ENCODE data around the gene DIPK1A.
"Not testable (repeated sequence)": the region's sequence is repeated elsewhere in the genome, so short reads cannot be mapped to it uniquely, and the experiment has no call there.

DIPK1A gene

GRCh38 chr1:92975551-92976232 is 14.4 kb upstream of the DIPK1A start:
- no peak for TF ChIP-seq CTCF (IDR thresholded peaks at IDR 0.05)
- TF ChIP-seq ZFX (IDR thresholded peaks at IDR 0.05; ENCODE audit: borderline replicate concordance), result no peak
- H3K27ac ChIP-seq, result no peak overlapping the region

GRCh38 chr1:92974112-92974511 is 12.8 kb upstream of the DIPK1A start:
- H3K27ac ChIP-seq, result not testable (repeated sequence)

GRCh38 chr1:92973203-92973897 is 12.1 kb upstream of the DIPK1A start:
- no peak overlapping the region for H3K27ac ChIP-seq

GRCh38 chr1:92972409-92973129 is 11.3 kb upstream of the DIPK1A start:
- H3K27ac ChIP-seq, result no peak overlapping the region
- no peak for TF ChIP-seq ZFX (IDR thresholded peaks at IDR 0.05; ENCODE audit: borderline replicate concordance)
- TF ChIP-seq CTCF (IDR thresholded peaks at IDR 0.05), result no peak

More at GRCh38 chr1:92973203-92973897, 12.1 kb upstream of the DIPK1A start:
- TF ChIP-seq ZFX (IDR thresholded peaks at IDR 0.05; ENCODE audit: borderline replicate concordance), result no peak
- TF ChIP-seq CTCF (IDR thresholded peaks at IDR 0.05), result no peak

GRCh38 chr1:92971932-92972331 is 10.7 kb upstream of the DIPK1A start:
- H3K27ac ChIP-seq, result not testable (repeated sequence)

DNA sequence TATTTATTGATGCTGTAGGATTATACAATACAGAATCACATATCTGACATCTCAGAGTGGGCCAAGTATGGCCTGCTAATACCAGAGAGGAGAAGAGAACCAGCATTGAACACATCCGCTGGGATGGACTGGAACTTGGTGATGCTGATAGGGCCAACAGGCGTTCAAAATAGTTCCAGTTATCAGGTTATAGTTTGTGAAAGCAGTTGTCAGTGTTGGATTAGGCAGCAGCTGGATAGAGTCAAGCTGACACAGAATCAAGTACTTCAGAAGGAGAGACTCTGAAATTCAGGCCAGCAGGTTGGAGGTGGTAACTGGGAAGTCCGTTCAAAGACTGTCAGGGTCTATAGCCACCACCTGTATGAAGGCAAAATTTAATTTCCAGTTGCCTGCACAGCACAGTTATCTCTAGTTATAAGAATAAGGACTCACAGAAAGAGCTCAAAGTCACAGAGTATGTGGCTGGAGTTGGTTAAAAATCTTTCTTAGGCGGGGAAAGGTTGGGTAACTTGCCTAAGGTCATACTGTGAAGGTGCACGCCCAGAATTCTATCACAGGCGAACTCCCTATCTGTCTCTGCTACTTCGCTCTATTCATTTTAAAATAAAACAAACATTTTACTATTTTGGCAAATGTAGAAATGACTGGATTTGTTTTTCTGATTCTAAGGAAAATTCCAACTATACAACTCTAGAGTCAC is 9.9 kb upstream of the DIPK1A start:
- no peak for TF ChIP-seq ZFX (IDR thresholded peaks at IDR 0.05; ENCODE audit: borderline replicate concordance)
- no peak for TF ChIP-seq CTCF (IDR thresholded peaks at IDR 0.05)
- no peak overlapping the region for H3K27ac ChIP-seq

DNA sequence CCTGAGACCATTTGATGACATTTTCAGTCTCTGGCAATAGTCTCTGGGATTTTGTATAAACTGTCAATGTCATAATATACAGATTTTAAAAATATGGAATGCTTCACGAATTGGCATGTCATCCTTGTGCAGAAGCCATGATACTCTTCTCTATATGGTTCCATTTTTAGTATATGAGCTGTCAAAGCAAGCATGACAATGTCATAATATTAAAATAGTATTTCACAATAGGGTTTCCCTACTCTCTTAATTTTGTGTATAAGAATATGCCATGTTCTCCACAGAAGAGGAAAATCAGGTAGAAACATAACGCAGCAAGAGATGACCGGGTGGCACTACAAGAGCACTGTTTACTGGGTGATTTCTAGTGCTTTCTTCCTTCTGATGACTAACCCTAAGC is 8.3 kb upstream of the DIPK1A start:
- no peak overlapping the region for H3K27ac ChIP-seq
- no peak for TF ChIP-seq CTCF (IDR thresholded peaks at IDR 0.05)
- no peak for TF ChIP-seq ZFX (IDR thresholded peaks at IDR 0.05; ENCODE audit: borderline replicate concordance)
